ENCODE measurements around the gene MGAT4A. TPM values are rescaled to one million over a fixed set of nuclear protein-coding genes. Genes with fewer than 3 reads are reported as not detected.

Gene MGAT4A
- total and polyA plus RNA-seq, 9 of the 15 experiments (the other 6 are each of a cell fraction or from before 2014, with no cell fraction given): 0.03 to 0.53 (median 0.18) TPM; not detected in 2

GRCh38 chr2:98578231-98578630 lies 152.7 kb downstream of the MGAT4A start:
- ChIA-PET CTCF (ENCODE audit: low intra/inter-chr PET ratio) (no interaction called here), POLR2A (no interaction called here)
- intact Hi-C loops (cut with micrococcal nuclease) (no loop called here), in situ Hi-C loops (cut with MboI) (no loop called here)
- Histone ChIP-seq H3K9me3 (replicated peaks; ENCODE audit: control insufficient read depth, insufficient read depth, low read depth, low read length) (no peaks in the 10 kb centered on the region), H3K9me1 (ENCODE audit: control insufficient read depth, insufficient read depth, low read length) (no peaks in the 10 kb centered on the region), H3K36me3 (ENCODE audit: control insufficient read depth, insufficient read depth, low read length) (peaks cover 26% of the 10 kb centered on the region; the same call in 2 of the 3 replicates), H3K9ac (ENCODE audit: insufficient read depth in 1 of 2, low read depth in 2 of 2, low read length in 2 of 2) (no peak overlapping the region), H3K4me1 (replicated peaks in 1 of 2; ENCODE audit: control insufficient read depth in 2 of 2, insufficient read depth in 2 of 2, low read length in 2 of 2) (no peaks in the 10 kb centered on the region), H3K27ac (ENCODE audit: extremely low read depth, low read depth, low read length) (no peak overlapping the region), H4K20me1 (replicated peaks; ENCODE audit: control insufficient read depth, insufficient read depth, low read length) (no peaks in the 10 kb centered on the region), H3K4me2 (ENCODE audit: insufficient read depth, low read length) (no peak overlapping the region), H3K79me2 (ENCODE audit: control insufficient read depth, insufficient read depth, low read length) (no peaks in the 10 kb centered on the region), H3K4me3 (no peak overlapping the region), H3K27me3 (ENCODE audit: control insufficient read depth in 2 of 2, insufficient read depth in 2 of 2, low read length in 2 of 2) (no peaks in the 10 kb centered on the region), H2AFZ (ENCODE audit: low read depth, low read length) (no peak overlapping the region)
- ATAC-seq (no peak), FAIRE-seq (no peak), DNase-seq (ENCODE audit: extremely low read depth in 1 of 4, low spot score in 3 of 4) (no peak)
- TF ChIP-seq SNRNP70 (optimal IDR thresholded peaks at IDR 0.05; ENCODE audit: low read depth, low read length): no peak
- TF ChIP-seq ELK1 (CRISPR knock-in tag; IDR thresholded peaks at IDR 0.05): no peak
- no peak for TF ChIP-seq NFE2 (IDR thresholded peaks at IDR 0.05; ENCODE audit: low read depth)
- no peak for TF ChIP-seq ZNF431 (CRISPR knock-in tag; IDR thresholded peaks at IDR 0.05)
- no peak for TF ChIP-seq ZBTB2 (IDR thresholded peaks at IDR 0.05)
- no TSS peak for BruUV-seq (replicated peaks)
- WGBS (ENCODE audit: insufficient coverage, low coverage, missing lambda C conversion rate): 79% methylated on average over 8 of the region's 9 CpGs

Data from K562 (cell line).